GM19463 (cell line): ENCODE data around the gene CLEC9A.

Source experiments
- ATAC-seq: cut with Tn5 transposase; IDR thresholded peaks from one replicate; pipeline ENCODE4 v1.9.1; 2021; ENCODE audit warnings: mild to moderate bottlenecking, moderate library complexity; ENCODE audit not compliant: unreplicated experiment

The CLEC9A gene

DNA sequence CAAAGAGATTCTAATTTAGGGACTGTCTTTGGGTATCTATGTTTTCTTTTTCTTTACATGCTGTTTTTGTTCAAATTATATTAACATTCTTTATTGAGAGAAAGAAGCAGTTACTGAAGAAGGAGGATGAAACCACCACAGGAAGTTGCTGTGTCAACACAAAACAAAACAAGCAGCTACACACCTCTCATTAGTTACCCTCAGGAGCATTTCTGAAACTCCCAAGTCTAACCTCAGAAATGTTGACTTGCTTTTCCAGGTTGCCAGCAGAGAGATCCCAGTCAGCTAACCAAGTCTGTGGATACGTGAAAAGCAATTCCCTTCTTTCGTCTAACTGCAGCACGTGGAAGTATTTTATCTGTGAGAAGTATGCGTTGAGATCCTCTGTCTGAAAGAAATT, 34.8 kb downstream of the CLEC9A start:
- no peak for ATAC-seq

DNA sequence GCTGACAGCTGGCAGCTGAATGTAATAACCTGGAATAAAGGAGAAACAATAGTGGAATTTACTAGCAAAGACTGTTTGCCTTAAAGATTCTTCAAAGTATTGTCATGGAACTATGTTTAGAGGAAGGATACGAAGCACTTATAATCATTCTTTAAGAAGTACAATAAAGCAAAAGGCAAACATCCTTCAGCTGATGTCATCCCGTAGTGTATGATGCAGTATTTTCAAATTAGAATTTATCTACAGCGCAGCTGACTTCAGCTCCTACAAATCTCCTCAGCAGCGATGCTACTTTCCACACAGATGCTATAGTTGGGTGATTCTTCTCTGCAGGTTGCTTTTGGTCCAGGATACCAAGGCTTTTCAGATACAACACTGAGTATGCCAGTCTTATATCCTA, 36.8 kb downstream of the CLEC9A start:
- ATAC-seq: no peak

DNA sequence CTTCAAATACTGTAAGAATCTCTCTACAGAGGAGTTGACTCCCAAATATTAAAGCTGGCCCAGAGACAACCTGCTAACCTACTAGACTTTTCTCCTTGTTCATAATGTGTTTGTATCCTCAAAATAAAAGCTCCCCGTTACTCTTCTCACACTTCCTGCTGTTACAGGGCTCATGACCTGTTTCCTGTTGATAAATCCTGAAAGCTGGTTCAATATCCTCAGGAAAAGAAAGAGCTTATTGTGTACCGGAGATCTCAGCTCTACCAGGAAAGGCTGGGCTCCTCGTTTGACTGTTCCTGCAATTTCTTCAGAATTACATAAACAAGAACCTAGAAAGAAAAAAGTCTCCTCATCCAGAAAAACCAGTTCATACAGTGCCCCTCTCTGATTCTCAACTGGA, 37.5 kb downstream of the CLEC9A start:
- ATAC-seq: no peak

DNA sequence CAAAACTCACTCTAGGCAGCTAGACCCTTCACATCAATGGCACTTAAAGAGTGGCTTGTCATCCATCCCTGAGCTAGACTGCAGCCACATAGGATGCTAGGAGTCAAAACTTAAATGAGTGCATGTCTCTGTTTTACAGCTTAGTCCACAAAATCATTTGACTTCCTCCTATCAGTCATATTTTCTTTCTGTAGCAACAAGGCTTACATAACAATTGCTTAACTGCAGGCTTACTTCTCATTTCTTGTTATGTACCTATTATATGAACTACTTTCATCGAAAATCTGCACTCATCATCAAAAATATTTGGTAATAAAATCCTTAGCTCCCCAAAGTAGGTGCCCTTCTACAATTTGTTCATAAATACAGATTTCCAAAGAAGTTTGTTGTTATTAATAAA, 38.2 kb downstream of the CLEC9A start:
- no peak for ATAC-seq

DNA sequence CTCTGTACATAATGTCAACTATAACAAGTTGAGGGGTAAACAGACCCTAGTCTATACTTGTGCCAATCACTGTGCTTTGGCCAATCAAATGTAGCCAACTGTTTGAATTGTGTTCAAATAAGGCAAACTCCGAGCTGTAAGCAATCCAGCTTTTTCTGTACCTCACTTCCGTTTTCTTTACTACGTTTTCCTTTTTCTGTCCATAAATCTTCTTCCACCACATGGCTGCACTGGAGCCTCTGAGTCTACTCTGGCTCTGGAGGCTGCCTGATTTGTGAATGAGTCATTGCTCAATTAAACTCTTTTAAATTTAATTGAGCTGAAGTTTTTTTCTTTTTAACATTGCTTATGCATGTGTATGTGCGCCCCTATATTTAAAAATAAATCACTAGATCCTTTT, 38.6 kb downstream of the CLEC9A start:
- no peak for ATAC-seq

DNA sequence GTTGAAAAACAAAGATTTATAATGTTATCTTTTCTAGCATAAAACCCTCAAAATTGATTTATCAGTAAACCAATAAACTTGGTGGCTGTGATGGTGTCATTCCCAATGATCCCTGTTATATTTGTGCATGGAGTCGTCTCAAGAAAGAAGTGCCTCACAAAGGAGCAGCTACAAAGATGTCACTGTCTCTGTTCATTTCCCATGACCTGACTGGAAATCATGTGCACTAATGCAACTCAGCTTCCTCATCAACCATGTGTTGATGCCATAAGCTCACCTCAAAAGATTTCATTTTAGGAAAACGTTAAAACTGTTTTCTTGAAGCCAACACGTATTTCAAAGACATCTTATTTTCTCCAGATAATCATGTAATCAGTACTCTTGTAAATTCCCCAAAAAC, 39.5 kb downstream of the CLEC9A start:
- no peak for ATAC-seq

DNA sequence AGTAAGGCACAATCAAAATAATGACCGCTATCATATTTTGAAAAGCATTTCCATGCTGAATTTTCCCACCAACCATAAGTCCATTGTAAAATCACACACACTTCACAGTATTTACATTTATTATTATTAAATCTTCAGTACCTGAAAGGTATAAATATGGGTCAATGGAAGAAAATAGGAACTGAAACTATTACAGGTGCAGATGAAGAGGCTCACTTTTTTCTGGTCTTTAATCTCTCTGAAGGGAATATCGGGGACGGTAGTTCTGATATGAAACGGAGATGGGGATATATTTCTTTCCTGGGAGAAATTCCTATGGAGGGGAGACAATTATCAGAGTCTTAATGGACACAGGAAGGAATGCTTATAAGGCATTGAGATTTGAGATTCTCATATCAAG, 39.9 kb downstream of the CLEC9A start:
- ATAC-seq: no peak

DNA sequence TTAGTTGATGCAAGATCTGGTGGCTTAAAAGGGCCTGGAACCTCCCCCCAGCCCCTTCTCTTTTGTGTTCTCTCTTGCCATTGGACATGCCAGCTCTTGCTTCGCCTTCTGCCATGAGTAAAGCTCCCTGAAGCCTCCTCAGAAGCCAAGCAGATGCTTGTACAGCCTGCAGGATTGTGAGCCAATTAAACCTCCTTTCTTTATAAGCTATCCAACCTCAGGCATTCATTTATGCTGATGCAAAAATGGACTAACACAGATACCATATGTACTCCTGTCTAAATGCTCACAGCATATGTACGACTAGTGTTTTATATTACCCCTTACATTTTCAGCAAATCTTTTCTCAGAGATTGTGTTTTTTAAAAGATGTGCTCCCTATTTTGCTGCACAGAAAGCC, 41.6 kb downstream of the CLEC9A start:
- ATAC-seq: no peak

DNA sequence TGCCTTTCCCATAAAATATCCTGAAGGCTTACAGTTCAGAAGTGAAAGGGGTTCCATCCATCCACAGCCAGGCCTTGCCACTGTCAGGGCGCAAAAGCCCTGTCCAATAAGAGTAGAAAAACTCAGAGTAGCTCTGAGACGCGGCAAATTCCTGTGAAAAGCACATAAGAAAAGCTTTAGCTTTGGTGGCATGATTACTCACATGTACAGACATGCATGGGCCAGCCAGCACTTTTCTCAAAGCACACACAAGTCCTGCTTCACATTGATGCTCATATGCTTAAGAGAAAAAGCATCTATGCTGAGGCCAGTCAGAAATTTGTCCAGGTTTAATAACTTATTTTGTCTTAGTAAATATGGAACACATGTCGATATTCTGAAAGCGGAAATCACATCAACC, 42.8 kb downstream of the CLEC9A start:
- ATAC-seq: no peak

DNA sequence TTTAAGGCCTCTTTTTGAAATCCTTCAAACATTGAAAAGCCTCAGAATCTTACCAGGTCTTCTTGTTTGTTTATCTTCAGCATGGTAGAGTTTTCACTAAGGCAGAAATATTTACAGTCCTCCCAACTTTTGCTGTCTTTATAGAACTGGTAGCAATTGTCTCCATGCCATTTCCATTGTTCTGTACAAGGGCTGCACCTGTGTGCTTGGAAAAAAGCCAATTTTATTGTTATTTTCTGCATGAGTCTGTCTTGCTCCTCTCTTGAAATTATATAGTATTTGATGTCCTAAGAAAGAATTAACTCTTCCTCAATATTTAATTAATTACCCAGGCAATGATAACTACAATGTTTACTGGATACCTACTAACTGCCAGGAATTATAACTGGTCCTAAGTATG, 45.0 kb downstream of the CLEC9A start:
- ATAC-seq: no peak

DNA sequence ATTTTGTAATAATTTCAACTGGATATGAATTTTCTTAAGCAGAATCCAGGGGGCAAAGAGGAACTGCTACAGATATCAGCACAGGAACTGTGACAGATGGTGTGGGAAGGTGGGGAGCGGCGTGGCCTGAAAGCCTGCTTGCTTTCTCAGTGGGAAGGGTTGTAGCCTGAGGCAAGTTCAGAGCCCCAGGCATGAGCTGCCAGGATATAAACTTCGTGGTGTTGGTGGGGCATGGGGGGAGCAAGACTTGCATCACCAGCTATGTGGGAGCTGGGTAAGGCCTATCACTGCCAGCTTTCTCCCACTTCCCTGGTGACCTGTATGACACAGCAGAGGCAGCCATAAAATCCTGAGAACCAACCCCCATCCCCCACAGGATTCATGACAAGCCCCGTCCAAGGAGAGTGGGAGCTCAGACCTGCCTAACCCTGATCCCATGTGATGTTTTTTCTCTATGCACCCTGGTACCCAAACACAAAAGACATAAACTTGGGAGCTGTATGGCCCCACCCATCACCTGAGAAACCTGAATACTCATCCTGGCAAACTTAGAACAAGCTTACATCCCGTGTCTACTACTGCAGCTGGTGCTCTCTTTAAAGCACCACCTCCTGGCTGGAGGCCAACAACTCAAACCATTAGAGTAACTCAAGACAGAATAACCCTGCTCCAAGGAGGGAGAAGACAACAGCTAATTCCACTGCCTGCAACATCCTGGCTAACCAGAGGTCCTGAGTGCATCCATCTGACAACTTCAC, 51.8 kb downstream of the CLEC9A start:
- ATAC-seq: no peak

DNA sequence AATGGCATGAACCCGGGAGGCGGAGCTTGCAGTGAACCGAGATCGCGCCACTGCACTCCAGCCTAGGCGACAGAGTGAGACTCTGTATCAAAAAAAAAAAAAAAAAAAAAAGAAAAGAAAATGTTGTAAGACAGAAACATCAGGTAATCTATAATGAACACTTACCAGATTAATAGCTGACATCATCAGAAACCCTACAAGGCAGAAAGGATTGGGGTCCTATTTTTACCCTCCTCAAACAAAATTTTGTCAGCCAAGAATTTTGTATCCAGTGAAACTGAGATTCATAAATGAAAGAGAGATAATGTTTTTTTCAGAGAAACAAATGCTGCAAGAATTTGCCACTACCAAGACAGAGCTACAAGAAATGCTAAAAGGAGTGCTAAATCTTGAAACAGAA, 54.3 kb downstream of the CLEC9A start:
- no peak for ATAC-seq

DNA sequence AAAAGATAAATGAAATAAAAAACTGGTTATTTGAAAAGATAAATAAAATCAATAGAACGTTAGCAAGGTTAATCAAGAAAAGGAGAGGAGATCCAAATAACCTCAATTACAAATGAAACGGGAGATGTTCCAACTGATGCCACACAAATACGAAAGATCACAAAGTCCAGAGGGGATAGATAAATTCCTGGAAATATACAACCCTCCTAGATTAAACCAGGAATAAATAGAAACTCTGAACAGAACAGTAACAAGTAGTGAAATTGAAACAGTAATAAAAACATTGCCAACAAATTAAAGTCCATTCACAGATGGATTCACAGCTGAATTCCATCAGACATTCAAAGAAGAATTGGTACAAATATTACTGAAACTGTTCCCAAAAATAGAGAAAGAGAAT, 55.9 kb downstream of the CLEC9A start:
- ATAC-seq: no peak

DNA sequence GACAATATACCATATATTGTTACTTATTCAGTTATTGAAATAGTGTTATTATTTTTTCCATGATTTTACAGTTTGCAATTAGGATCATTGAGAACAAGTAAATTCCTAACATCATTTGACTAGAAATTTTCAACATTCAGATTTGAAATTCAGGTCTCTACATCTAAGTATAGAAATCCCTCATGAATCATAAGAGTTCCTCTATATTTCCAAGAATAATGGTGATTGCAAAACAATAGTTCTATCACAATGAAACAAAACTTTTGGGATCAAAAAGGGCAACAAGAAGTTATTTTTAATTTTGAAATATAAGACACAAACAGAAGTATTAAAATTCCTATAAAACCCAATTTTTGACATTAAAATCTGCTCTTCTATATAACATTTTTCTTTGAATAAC, 57.5 kb downstream of the CLEC9A start:
- no peak for ATAC-seq

DNA sequence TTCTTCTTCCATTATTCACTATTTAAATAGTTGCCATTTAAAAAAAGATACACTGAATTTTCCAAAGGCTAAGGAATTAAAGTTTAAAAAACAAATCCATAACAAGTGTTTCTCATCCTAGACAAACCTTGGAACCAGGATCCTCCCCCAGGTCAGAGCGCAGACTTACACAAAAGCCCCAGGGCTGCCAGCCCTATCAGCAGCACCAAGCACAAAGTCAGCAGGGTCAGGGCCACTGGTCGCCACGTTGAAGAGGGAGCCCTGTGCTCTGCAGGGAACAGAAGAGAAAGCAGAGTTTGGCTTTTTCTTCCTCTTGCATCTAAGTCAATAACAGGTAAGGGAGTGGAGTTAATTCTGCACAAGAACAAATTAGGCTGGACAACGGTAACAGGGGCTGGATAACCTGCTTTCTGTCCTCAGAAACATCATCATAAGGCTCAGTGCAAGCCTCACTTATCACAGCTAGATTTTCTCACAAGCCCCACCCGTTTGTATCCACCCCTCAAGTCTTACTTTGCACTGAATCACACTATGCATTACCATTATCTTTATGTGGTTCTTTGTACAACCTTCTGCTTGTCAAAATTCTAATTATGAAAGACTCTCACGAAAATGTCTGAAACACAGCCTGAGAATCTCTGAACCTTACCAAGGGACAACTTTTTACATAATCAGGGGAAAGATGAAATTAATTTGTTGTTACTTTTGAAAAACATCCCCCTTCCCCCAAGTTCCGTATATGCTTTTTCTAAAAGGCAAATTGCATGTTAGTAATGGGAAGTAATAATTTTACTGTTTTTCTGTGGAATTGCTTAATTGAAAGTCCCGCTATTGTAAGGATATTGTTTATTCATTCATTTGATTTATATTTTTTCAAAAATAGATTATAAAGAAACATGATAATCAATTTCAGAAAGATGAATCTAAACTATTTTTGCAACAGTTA, 58.7 kb downstream of the CLEC9A start:
- no peak for ATAC-seq

DNA sequence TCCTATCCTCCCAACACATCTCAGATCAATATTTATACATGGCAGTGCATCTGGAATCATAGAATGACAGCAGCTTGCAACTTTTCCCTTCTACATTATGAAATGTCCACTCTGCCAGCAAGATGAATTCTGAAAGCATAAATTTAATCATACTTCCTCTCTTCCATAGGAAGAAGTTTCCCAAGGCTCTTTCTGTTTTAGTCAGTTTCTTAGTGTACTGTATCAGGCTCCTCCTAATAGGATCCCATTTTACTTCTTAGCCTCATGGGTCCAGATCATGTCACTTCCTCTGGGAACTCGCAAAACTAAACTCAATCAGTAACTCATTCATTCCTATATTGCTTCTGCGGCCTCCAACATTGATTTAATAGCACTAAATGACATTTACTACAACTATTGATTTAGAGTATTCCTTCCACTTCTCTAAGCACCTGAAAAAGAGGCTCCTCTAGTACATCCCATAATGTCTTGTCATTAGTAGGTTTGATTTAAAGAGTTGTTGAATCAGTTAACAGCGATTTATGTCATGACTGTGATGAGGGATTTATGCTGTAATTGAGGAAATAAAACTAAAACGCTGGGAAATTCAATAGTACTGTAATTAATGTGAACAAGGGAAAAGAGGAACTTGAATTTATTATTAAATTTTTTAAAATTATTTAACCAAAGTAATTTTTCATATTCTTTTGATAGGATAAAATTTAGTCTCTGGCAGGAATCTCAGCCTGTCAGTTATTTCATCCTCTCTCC, 64.3 kb downstream of the CLEC9A start:
- ATAC-seq: no peak

DNA sequence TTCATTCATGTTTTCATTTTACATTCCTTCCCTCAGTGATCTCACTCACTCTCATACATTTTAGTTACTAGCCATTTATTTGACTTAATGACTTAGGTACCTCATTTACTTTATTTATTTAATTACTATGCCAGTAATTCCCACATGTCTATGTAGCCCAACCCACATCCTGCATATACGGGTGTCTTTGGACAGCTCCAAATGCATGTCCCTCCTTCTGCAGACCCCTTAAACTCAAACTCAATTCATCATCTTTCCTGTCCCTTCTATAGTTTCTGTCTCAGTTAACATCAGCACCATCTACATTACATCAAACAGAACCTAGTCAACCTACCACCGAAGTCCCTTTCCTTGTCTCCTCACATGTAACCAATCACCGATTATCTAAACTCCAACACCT, 65.5 kb downstream of the CLEC9A start:
- ATAC-seq: no peak

DNA sequence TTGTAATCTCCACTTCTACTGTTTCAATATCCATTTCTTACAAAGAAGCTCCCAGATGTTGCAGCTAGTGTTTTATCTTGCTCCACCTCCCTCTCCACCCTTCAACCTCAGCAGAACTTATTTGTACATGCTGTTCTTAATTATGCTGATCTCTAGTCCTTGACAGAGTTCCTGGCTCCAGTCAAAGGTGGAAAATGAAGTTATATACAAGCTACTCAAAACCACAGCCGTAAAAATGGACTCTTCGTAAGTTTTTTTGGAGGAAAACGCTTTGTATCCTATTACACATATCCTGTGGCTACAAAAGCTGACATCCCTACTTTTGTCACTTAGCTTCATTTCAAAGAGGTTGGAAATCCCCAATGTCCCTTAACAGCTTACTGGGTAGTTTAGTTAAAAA, 67.0 kb downstream of the CLEC9A start:
- no peak for ATAC-seq

DNA sequence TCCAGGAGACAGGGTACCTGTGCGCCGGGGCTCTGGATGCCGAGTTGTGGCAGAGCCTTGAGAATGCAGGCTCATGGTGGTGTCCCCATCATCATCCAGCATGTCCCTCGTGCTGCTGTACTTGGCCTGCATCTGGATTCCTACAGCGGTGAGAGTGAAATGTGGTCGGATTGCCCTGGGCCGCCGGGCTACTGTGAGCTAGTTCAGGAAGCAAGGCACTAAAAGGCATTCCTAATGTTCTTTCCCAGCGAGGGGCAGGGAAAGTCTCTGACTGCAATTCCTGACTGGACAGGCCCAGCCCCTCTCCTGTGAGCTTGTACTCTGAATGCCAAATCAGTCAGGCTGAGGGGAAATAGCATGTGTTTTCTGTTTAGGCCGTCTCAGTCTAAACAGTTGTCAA, 68.3 kb downstream of the CLEC9A start, which contains the start of gene CLEC1A:
CLEC1A (minus strand) TSS at position 195 of the 400 bp plus-strand sequence; CDS start at position 132, 63 bp downstream.
- no peak for ATAC-seq

DNA sequence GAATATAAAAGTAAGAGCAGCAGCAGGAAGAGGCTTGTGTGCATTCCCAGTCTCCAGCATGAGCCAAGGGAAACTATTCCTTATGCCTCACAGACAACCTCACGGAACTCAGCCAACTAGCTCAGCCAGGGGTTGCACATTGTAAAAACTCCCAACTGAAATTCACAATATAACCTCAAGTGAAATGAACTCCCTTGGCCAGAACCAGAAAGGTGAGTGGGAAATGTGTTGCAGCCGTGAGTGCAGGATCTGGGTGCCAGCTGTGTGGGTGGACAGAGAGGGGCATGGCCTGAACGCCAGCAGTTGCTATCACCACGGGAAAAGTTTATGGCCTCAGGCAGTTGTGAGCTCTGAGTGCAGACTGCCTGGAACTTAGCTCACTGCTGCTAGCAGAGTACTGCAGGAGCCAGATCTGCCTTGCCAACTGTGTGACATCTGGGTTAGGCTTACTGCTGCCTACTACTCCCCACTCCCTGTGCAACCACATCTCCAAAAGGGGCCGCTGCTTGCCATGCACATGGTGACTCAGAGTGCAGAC, 70.6 kb downstream of the CLEC9A start:
- ATAC-seq: no peak

DNA sequence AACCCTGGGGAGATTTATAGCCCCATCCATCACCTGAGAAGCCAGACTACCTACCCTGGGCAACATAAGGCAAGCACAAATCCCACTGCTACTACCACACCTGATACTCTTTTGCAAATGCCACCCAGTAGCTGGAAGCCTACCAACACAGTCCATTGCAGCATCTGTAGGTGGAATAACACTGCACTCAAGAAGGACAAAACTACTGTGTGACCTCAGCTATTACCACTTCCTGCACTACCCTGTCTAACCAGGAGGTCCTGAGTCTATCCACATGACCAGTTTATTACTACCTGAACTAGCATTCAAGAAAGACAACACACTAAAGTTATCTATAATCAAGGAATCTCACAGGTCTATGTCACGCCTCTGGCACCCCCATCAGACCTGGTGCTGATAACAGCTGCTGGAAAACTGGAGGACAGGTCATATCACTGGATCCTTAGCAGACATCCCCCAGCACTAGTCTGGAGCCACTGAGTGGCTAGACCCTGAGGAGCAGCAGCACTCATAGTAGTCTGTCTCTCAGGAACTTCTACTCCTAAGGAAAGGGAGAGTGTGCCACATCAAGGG, 71.3 kb downstream of the CLEC9A start:
- ATAC-seq: no peak
